Naive thymus-derived CD4-positive, alpha-beta T cell (primary cell): ENCODE results near the gene MTCL3.
A peak's percentile ranks its signal among the peaks of the same experiment; 100 is the strongest.

Source experiments
- ATAC-seq: fragments of 150-1000 bp; cut with Tn5 transposase; 2 replicates; pipeline ENCODE4 v1.10.0; 2021; ENCODE audit warnings: mild to moderate bottlenecking, moderate library complexity
- CTCF ChIA-PET: fragments of 350-600 bp; sonication (Branson Sonifier 250); formaldehyde crosslinking; loops from one replicate; lab custom pipeline; 2021; ENCODE audit warnings: antibody characterized with exemption; lab: Charles Lee
- POLR2A ChIA-PET: fragments of 350-600 bp; sonication (Branson Sonifier 250); formaldehyde crosslinking; loops from one replicate; lab custom pipeline; 2021; ENCODE audit warnings: antibody characterized with exemption, inconsistent platforms; lab: Charles Lee
- DNase-seq, 9 donors: peaks; one replicate each; pipeline versions ENCODE4 v3.0.0 to v3.0.0-alpha.2; 2020 to 2022; ENCODE audit warnings: mixed read lengths in 1 of 9
- H3K27ac ChIP-seq: one replicate; pipeline ENCODE4 v1.7.0; 2013; ENCODE audit warnings: mild to moderate bottlenecking, low read depth, low read length, moderate library complexity
- H3K27me3 ChIP-seq, 2 donors: one replicate each; pipeline ENCODE4 v1.7.0; 2013; ENCODE audit warnings: low read length in 2 of 2, mild to moderate bottlenecking in 2 of 2, moderate library complexity in 2 of 2; ENCODE audit not compliant: control insufficient read depth in 2 of 2, insufficient read depth in 2 of 2
- H3K36me3 ChIP-seq, 3 experiments: 1 replicate in 2 of 3; 2 replicates in 1 of 3; pipeline ENCODE4 v1.7.0; 2013; ENCODE audit warnings: low read length in 3 of 3, mild to moderate bottlenecking in 3 of 3, moderate library complexity in 1 of 3; ENCODE audit not compliant: insufficient read depth in 3 of 3, control insufficient read depth in 2 of 3
- H3K4me1 ChIP-seq, 2 donors: one replicate each; pipeline ENCODE4 v1.7.0; 2013; ENCODE audit warnings: low read length in 2 of 2, mild to moderate bottlenecking in 2 of 2, moderate library complexity in 1 of 2; ENCODE audit not compliant: control insufficient read depth in 2 of 2, insufficient read depth in 2 of 2
- H3K4me3 ChIP-seq: 2 replicates; pipeline ENCODE4 v1.7.0; 2013; ENCODE audit warnings: mild to moderate bottlenecking, low read length
- H3K9me3 ChIP-seq, 3 experiments: 1 replicate in 2 of 3; 2 replicates in 1 of 3; pipeline ENCODE4 v1.7.0; 2013; ENCODE audit warnings: low read length in 3 of 3; ENCODE audit not compliant: control insufficient read depth in 2 of 3
- H3K27ac Mint-ChIP-seq, 9 donors: one replicate each; pipeline ENCODE4 v1.8.0; 2020 to 2022; ENCODE audit warnings: mixed read lengths in 9 of 9, mild to moderate bottlenecking in 8 of 9, moderate library complexity in 5 of 9, inconsistent platforms in 2 of 9
- H3K27me3 Mint-ChIP-seq, 5 donors: one replicate each; pipeline ENCODE4 v1.8.0; 2021 to 2022; ENCODE audit warnings: mixed read lengths in 5 of 5, mild to moderate bottlenecking in 1 of 5
- H3K36me3 Mint-ChIP-seq, 5 donors: one replicate each; pipeline ENCODE4 v1.8.0; 2020 to 2022; ENCODE audit warnings: mixed read lengths in 5 of 5, mild to moderate bottlenecking in 3 of 5, inconsistent platforms in 1 of 5
- H3K4me1 Mint-ChIP-seq, 7 donors: one replicate each; pipeline ENCODE4 v1.8.0; 2020 to 2022; ENCODE audit warnings: mixed read lengths in 7 of 7, mild to moderate bottlenecking in 3 of 7, inconsistent platforms in 1 of 7
- H3K4me3 Mint-ChIP-seq, 10 donors: one replicate each; pipeline ENCODE4 v1.8.0; 2020 to 2022; ENCODE audit warnings: mild to moderate bottlenecking in 10 of 10, mixed read lengths in 10 of 10, moderate library complexity in 6 of 10, inconsistent platforms in 2 of 10
- H3K9me3 Mint-ChIP-seq, 11 donors: one replicate each; pipeline ENCODE4 v1.8.0; 2020 to 2022; ENCODE audit warnings: mixed read lengths in 11 of 11, mild to moderate bottlenecking in 4 of 11, inconsistent platforms in 1 of 11, moderate library complexity in 1 of 11
- intact Hi-C, 2 donors: fragments of 100-400 bp; cut with micrococcal nuclease; formaldehyde crosslinking; loops; one replicate each; pipeline ENCODE4 v1.15.1; 2023

Gene MTCL3

DNA sequence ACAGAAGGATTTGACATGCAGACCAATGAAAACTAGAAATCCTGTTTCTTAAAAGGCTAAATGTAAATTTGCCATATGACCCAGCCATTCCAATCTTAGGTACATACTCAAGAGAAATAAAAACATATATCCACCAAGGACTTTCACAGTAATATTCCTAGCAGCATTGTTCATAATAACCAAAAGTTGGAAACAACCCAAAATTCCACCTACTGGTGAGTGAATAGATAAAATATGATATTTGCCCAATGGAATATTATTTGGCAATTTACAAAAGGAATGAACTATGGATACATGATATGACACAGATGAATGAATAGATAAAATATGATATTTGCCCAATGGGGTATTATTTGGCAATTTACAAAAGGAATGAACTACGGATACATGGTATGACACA, 22.7 kb downstream of the MTCL3 start:
- peaks cover 0 to 3% (median 0%) of the 10 kb centered on the region in 11 donors for H3K9me3 Mint-ChIP-seq
- intact Hi-C loops, result no loop called here
- no peak for ATAC-seq

DNA sequence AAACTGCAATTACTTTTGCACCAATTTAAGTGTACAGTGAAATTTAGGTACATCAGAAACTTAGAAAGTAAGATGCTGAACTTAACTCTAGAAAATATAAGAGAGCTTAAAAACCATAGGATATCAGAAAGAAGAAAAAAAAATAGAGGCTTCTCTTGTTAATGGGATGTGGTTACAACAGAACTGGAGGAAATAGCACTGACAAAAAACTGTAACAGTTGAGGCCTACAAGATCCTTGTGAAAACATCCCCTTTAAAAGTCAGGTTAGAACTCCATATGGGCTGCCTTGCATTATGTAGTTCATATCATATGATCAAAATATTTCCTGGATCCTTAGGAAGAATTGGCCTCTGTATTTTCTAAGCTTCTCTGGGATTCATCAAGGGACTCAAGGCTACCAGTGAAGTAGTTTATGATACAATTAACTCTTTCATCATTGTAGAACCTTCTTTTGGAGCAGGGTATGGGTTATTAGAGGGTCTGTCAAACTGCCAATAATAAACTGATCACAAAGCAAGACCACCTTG, 24.8 kb downstream of the MTCL3 start:
- H3K27ac Mint-ChIP-seq, result no peak overlapping the region
- Histone ChIP-seq H3K9me3 (no peaks in the 10 kb centered on the region), H3K27ac (no peak overlapping the region), H3K36me3 (no peaks in the 10 kb centered on the region), H3K4me3 (no peak overlapping the region), H3K27me3 (no peaks in the 10 kb centered on the region), H3K4me1 (no peaks in the 10 kb centered on the region)
- peaks cover 0 to 29% (median 10%) of the 10 kb centered on the region in 5 donors for H3K36me3 Mint-ChIP-seq
- DNase-seq, result no peak
- H3K4me1 Mint-ChIP-seq, result peaks cover 0 to 17% (median 0%) of the 10 kb centered on the region in 7 donors
- peaks cover 0 to 10% (median 0%) of the 10 kb centered on the region in 11 donors for H3K9me3 Mint-ChIP-seq
- H3K4me3 Mint-ChIP-seq, result no peak overlapping the region
- ChIA-PET POLR2A (no interaction called here), CTCF (no interaction called here)
- H3K27me3 Mint-ChIP-seq, result peaks cover 0 to 6% (median 0%) of the 10 kb centered on the region in 5 donors
- intact Hi-C loops, result no loop called here
- ATAC-seq, result no peak

More for the DNA sequence above, 22.7 kb downstream of the MTCL3 start:
- Mint-ChIP-seq H3K4me3 (no peak overlapping the region), H3K4me1 (peaks cover 0 to 11% (median 0%) of the 10 kb centered on the region in 7 donors), H3K27ac (no peak overlapping the region), H3K36me3 (peaks cover 0 to 20% (median 5%) of the 10 kb centered on the region in 5 donors), H3K27me3 (peaks cover 0 to 7% (median 0%) of the 10 kb centered on the region in 5 donors)
- Histone ChIP-seq H3K27me3 (no peaks in the 10 kb centered on the region), H3K9me3 (no peaks in the 10 kb centered on the region), H3K4me1 (no peaks in the 10 kb centered on the region), H3K36me3 (no peaks in the 10 kb centered on the region), H3K27ac (no peak overlapping the region), H3K4me3 (no peak overlapping the region)
- ChIA-PET CTCF (no interaction called here), POLR2A (no interaction called here)
- no peak for DNase-seq

DNA sequence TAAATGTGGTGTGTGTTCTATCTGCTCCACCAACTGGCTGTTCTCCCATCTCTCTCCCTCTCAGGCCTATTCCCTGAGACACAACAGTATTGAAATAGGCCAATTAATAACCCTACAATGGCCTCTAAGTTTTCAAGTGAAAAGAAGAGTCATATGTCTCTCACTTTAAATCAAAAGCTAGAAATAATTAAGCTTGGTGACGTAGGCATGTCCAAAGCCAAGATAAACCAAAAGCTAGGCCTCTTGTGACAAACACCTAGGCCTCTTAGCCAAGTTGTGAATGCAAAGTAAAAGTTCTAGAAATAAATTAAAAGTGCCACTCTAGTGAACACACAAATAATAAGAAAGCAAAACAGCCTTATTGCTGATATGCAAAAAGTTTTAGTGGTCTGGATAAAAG, 29.9 kb downstream of the MTCL3 start:
- Mint-ChIP-seq H3K27me3 (no peaks in the 10 kb centered on the region), H3K27ac (no peak overlapping the region)

DNA sequence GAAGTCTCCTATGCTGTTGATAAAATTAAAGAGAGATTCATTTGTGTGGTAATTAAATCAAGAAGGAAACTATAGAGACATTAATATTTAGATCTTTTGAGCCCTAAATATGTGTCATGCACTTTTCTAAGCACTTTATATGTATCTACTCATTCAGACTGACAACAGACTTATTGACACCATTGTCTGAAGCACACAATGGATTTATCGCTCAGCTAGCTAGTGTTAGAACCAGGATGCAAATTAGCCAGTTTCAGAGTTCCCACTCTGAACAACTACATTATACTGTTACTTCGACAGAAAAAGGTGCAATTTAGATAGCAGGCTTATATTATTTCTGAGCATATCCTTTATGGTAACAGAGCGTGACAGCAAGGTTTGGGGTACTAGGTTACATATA, 32.2 kb downstream of the MTCL3 start:
- Mint-ChIP-seq H3K36me3 (peaks cover 0 to 52% (median 11%) of the 10 kb centered on the region in 5 donors), H3K27ac (no peak overlapping the region), H3K9me3 (peaks cover 0 to 25% (median 0%) of the 10 kb centered on the region in 11 donors), H3K27me3 (no peaks in the 10 kb centered on the region), H3K4me3 (no peak overlapping the region), H3K4me1 (peaks cover 16 to 41% (median 21%) of the 10 kb centered on the region in 7 donors)
- Histone ChIP-seq H3K36me3 (no peaks in the 10 kb centered on the region), H3K9me3 (no peaks in the 10 kb centered on the region), H3K4me3 (no peak overlapping the region), H3K27ac (no peak overlapping the region), H3K4me1 (peaks cover 0 to 9% of the 10 kb centered on the region in 2 donors), H3K27me3 (no peaks in the 10 kb centered on the region)
- ATAC-seq, result no peak
- CTCF ChIA-PET, result no interaction called here
- POLR2A ChIA-PET, result no interaction called here
- intact Hi-C loops, result no loop called here
- no peak for DNase-seq

More for the DNA sequence above, 29.9 kb downstream of the MTCL3 start:
- no peak overlapping the region for H3K4me3 ChIP-seq
- no peak overlapping the region for H3K27ac ChIP-seq
- CTCF ChIA-PET, result no interaction called here
- intact Hi-C loops, result no loop called here
- ATAC-seq, result no peak
- no peaks in the 10 kb centered on the region for H3K9me3 ChIP-seq
- no peaks in the 10 kb centered on the region for H3K36me3 ChIP-seq
- H3K4me1 ChIP-seq, result no peaks in the 10 kb centered on the region
- H3K4me1 Mint-ChIP-seq, result peaks cover 7 to 32% (median 12%) of the 10 kb centered on the region in 7 donors
- no peak overlapping the region for H3K4me3 Mint-ChIP-seq
- no peaks in the 10 kb centered on the region for H3K27me3 ChIP-seq
- no peak for DNase-seq
- POLR2A ChIA-PET, result no interaction called here
- H3K9me3 Mint-ChIP-seq, result peaks cover 0 to 26% (median 0%) of the 10 kb centered on the region in 11 donors
- H3K36me3 Mint-ChIP-seq, result peaks cover 0 to 45% (median 10%) of the 10 kb centered on the region in 5 donors

DNA sequence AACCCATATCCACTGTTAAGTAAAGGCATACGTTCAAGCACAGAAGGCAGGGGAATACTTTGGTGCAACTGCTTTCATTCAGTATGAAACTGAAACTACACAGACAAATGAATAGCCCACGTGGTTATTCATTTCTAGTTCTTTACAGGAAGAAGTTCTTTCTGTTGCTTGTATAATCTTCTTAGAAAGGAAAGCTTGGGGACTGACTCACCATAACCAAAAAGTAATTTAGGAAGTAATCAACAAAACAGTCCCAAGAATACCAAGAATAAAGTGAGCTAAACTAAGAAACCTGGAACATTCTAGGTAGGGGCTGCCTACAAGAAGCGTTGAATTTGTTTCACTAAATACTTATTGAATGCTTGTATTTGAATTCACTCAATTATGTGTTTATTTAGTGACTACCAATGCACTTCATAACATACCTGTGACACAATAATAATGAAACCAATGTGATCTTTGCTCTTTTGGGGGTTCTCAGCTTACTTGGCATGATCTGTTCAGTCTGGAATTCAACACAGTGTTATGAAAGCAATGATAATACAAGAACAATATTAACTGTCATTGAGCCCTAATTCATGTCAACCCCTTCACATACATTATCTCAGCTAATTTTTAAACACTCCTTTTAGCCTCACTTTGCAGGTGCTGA, 34.8 kb downstream of the MTCL3 start:
- Mint-ChIP-seq H3K9me3 (peaks cover 0 to 17% (median 0%) of the 10 kb centered on the region in 11 donors), H3K36me3 (peaks cover 0 to 48% (median 4%) of the 10 kb centered on the region in 5 donors), H3K27ac (peak overlapping the region; percentile 64 to 91 (median 78)), H3K4me1 (peaks cover 16 to 41% (median 21%) of the 10 kb centered on the region in 7 donors), H3K4me3 (peak overlapping the region; percentile 26 to 87 (median 82)), H3K27me3 (no peaks in the 10 kb centered on the region)
- DNase-seq (peak in 7 of 9 donors; percentile 6 to 42 (median 20)), ATAC-seq (peak; percentile 83)
- Histone ChIP-seq H3K27me3 (no peaks in the 10 kb centered on the region), H3K9me3 (no peaks in the 10 kb centered on the region), H3K4me1 (peaks cover 0 to 9% of the 10 kb centered on the region in 2 donors), H3K4me3 (peak overlapping the region; percentile 38), H3K27ac (peak overlapping the region; percentile 19), H3K36me3 (no peaks in the 10 kb centered on the region)
- intact Hi-C loops, result loop anchor here (1.0 kb wide), 1 partner anchor 32 kb away; no protein-coding TSS in a partner anchor
- ChIA-PET CTCF (interaction anchor here (1.0 to 1.2 kb wide), 2 partner anchors 18 to 31 kb away, joined by 3 read pairs; no protein-coding TSS in a partner anchor), POLR2A (interaction anchor here (1.0 kb wide), 1 partner anchor 30 kb away, joined by 4 read pairs; no protein-coding TSS in a partner anchor)

DNA sequence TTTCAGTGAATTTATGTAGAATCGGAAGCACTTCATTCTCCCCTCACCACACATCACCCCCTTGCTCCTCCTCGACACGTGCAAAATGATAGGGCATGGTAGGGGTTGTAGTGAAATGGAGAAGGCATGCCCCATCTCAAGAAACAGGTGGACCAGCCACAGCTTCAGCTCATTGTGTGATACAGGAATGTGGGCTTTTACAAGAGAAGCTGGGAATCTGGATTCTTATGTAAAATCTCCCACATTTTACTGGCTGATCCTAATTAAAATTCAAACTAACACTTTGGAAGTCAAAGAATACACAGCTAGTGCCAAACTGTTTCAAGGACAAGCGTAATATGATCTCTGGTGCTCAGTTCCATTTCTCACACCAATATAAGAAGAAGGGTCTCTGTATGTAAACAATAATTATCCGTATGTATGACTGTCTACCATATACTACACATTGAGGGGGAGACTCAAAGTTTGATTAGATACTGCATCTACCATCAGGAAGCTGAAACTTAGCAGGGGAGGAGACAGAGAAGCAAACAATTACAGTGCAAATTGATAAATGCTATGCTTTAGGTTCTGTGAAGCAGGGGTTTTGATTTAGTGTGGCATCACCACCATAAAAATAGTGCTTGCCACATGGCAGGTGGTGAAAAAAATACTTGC, 35.6 kb downstream of the MTCL3 start:
- DNase-seq, result peak in 1 of 9 donors; percentile 1
- no peak for ATAC-seq
- H3K9me3 ChIP-seq, result no peaks in the 10 kb centered on the region
- H3K4me3 Mint-ChIP-seq, result peak overlapping the region; percentile 26 to 87 (median 82)
- H3K27ac Mint-ChIP-seq, result peak overlapping the region; percentile 64 to 91 (median 78)
- H3K36me3 Mint-ChIP-seq, result peaks cover 0 to 53% (median 4%) of the 10 kb centered on the region in 5 donors
- H3K4me3 ChIP-seq, result peak overlapping the region; percentile 38
- H3K27ac ChIP-seq, result peak overlapping the region; percentile 19
- intact Hi-C loops, result loop anchor here (1.0 kb wide), 1 partner anchor 33 kb away; no protein-coding TSS in a partner anchor
- H3K27me3 ChIP-seq, result no peaks in the 10 kb centered on the region
- H3K36me3 ChIP-seq, result no peaks in the 10 kb centered on the region
- peaks cover 16 to 38% (median 21%) of the 10 kb centered on the region in 7 donors for H3K4me1 Mint-ChIP-seq
- H3K27me3 Mint-ChIP-seq, result no peaks in the 10 kb centered on the region
- ChIA-PET POLR2A (no interaction called here), CTCF (interaction anchor here (0.6 to 1.3 kb wide), 3 partner anchors 32 to 852 kb away, joined by 3 to 4 read pairs (median 3); no protein-coding TSS in a partner anchor)
- peaks cover 0 to 9% of the 10 kb centered on the region in 2 donors for H3K4me1 ChIP-seq
- peaks cover 0 to 17% (median 0%) of the 10 kb centered on the region in 11 donors for H3K9me3 Mint-ChIP-seq
